Measurements from ENCODE around the gene TOR1B. TPM values are rescaled to one million over a fixed set of nuclear protein-coding genes. Genes with fewer than 3 reads are reported as not detected.

Gene TOR1B
- polyA plus RNA-seq, 1 donor from 2014 or later = 52.2 TPM

- peak overlapping the region; percentile 81 for H3K4me3 ChIP-seq (ENCODE audit: low read length)
- H3K79me2 ChIP-seq (replicated peaks; ENCODE audit: insufficient read depth, low read length) = peaks cover 34% of the 10 kb centered on the region
- TF ChIP-seq, protein P1, sequence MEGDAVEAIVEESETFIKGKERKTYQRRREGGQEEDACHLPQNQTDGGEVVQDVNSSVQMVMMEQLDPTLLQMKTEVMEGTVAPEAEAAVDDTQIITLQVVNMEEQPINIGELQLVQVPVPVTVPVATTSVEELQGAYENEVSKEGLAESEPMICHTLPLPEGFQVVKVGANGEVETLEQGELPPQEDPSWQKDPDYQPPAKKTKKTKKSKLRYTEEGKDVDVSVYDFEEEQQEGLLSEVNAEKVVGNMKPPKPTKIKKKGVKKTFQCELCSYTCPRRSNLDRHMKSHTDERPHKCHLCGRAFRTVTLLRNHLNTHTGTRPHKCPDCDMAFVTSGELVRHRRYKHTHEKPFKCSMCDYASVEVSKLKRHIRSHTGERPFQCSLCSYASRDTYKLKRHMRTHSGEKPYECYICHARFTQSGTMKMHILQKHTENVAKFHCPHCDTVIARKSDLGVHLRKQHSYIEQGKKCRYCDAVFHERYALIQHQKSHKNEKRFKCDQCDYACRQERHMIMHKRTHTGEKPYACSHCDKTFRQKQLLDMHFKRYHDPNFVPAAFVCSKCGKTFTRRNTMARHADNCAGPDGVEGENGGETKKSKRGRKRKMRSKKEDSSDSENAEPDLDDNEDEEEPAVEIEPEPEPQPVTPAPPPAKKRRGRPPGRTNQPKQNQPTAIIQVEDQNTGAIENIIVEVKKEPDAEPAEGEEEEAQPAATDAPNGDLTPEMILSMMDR (IDR thresholded peaks at IDR 0.05; ENCODE audit: poor library complexity, severe bottlenecking) = no peak
- TF ChIP-seq REST (IDR thresholded peaks at IDR 0.05; ENCODE audit: borderline replicate concordance) (no peak), EZH2 (IDR thresholded peaks at IDR 0.05; ENCODE audit: borderline replicate concordance, insufficient read depth, low read length, poor library complexity, severe bottlenecking) (no peak), RAD21 (conservative IDR thresholded peaks at IDR 0.05) (no peak), EP300 (conservative IDR thresholded peaks at IDR 0.05; ENCODE audit: poor library complexity, severe bottlenecking) (no peak), SMC3 (conservative IDR thresholded peaks at IDR 0.05; ENCODE audit: poor library complexity) (no peak)
- no peaks in the 10 kb centered on the region for H3F3A ChIP-seq (ENCODE audit: insufficient read depth, low read length, poor library complexity, severe bottlenecking)
- peak overlapping the region; percentile 90 for H3K9ac ChIP-seq (ENCODE audit: low read length)
- H3K27ac ChIP-seq (ENCODE audit: low read length) = peak overlapping the region; percentile 69
- H3K4me2 ChIP-seq (ENCODE audit: low read length) = peak overlapping the region; percentile 74
- no peaks in the 10 kb centered on the region for H3K27me3 ChIP-seq (ENCODE audit: insufficient read depth, low read depth, low read length)
- H3K9me2 ChIP-seq (ENCODE audit: insufficient read depth, low read length) = no peaks in the 10 kb centered on the region
- peak overlapping the region; percentile 41 for H2AFZ ChIP-seq (ENCODE audit: low read depth, low read length)
- H3K36me3 ChIP-seq (ENCODE audit: insufficient read depth, low read length) = no peaks in the 10 kb centered on the region
- H4K20me1 ChIP-seq (ENCODE audit: insufficient read depth) = no peaks in the 10 kb centered on the region
- no peaks in the 10 kb centered on the region for H3K9me3 ChIP-seq (ENCODE audit: low read length)
Measured at GRCh38 chr9:129835860-129836223, 32.9 kb downstream of the TOR1B start.

GRCh38 chr9:129836311-129837007, 33.5 kb downstream of the TOR1B start:
- H3K79me2 ChIP-seq (replicated peaks; ENCODE audit: insufficient read depth, low read length) = peaks cover 34% of the 10 kb centered on the region
- TF ChIP-seq EZH2 (IDR thresholded peaks at IDR 0.05; ENCODE audit: borderline replicate concordance, insufficient read depth, low read length, poor library complexity, severe bottlenecking) = no peak
- no peak for TF ChIP-seq RAD21 (conservative IDR thresholded peaks at IDR 0.05)
- TF ChIP-seq TAF1 (IDR thresholded peaks at IDR 0.05; ENCODE audit: low read depth) = no peak
- no peak for TF ChIP-seq EP300 (conservative IDR thresholded peaks at IDR 0.05; ENCODE audit: poor library complexity, severe bottlenecking)
- TF ChIP-seq, protein P1 (IDR thresholded peaks at IDR 0.05; ENCODE audit: poor library complexity, severe bottlenecking) = no peak
- TF ChIP-seq REST (IDR thresholded peaks at IDR 0.05; ENCODE audit: borderline replicate concordance) = no peak
- no peak for TF ChIP-seq POLR2AphosphoS5 (IDR thresholded peaks at IDR 0.05)
- H3K9me2 ChIP-seq (ENCODE audit: insufficient read depth, low read length) = no peaks in the 10 kb centered on the region
- H3F3A ChIP-seq (ENCODE audit: insufficient read depth, low read length, poor library complexity, severe bottlenecking) = no peaks in the 10 kb centered on the region
- H2AFZ ChIP-seq (ENCODE audit: low read depth, low read length) = no peak overlapping the region
- no peaks in the 10 kb centered on the region for H4K20me1 ChIP-seq (ENCODE audit: insufficient read depth)
- peak overlapping the region; percentile 74 for H3K4me2 ChIP-seq (ENCODE audit: low read length)
- no peaks in the 10 kb centered on the region for H3K36me3 ChIP-seq (ENCODE audit: insufficient read depth, low read length)
- no peaks in the 10 kb centered on the region for H3K9me3 ChIP-seq (ENCODE audit: low read length)
- H3K27me3 ChIP-seq (ENCODE audit: insufficient read depth, low read depth, low read length) = no peaks in the 10 kb centered on the region
- H3K27ac ChIP-seq (ENCODE audit: low read length) = no peak overlapping the region
- peak overlapping the region; percentile 90 for H3K9ac ChIP-seq (ENCODE audit: low read length)
- peak overlapping the region; percentile 81 for H3K4me3 ChIP-seq (ENCODE audit: low read length)
